ENCODE data around the gene CA5A.

DNA sequence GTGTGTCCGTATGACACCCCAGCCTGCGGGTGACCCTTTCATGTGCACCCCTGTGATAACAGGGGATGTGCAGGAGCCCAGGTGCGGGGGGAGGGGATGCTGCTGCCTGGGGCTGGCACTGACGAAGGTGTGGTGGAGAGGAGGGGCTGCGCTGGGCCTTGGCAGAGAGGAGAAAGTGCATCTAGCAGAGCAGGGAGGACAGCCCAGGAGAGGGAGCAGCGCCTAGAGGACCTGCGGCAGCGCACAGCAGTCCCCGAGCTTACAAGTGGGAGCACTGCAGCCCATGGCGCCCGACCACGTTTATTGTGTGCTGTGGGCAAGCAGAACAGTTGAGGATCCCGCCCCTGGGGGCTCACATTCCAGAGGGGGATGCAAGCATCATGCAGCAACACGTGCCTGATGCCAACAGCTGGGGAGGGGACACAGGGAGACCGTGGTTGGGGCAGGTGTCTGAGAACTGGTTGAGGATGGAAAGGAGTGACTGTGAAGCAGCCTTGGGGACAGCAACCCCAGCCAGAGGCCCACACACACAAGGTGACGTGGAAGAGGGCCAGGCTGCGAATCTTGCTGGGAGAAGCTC lies 56.1 kb downstream of the CA5A start:
- TF ChIP-seq, protein P1, sequence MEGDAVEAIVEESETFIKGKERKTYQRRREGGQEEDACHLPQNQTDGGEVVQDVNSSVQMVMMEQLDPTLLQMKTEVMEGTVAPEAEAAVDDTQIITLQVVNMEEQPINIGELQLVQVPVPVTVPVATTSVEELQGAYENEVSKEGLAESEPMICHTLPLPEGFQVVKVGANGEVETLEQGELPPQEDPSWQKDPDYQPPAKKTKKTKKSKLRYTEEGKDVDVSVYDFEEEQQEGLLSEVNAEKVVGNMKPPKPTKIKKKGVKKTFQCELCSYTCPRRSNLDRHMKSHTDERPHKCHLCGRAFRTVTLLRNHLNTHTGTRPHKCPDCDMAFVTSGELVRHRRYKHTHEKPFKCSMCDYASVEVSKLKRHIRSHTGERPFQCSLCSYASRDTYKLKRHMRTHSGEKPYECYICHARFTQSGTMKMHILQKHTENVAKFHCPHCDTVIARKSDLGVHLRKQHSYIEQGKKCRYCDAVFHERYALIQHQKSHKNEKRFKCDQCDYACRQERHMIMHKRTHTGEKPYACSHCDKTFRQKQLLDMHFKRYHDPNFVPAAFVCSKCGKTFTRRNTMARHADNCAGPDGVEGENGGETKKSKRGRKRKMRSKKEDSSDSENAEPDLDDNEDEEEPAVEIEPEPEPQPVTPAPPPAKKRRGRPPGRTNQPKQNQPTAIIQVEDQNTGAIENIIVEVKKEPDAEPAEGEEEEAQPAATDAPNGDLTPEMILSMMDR (IDR thresholded peaks at IDR 0.05) = no peak
- TF ChIP-seq HDAC2 (IDR thresholded peaks at IDR 0.05) (no peak), EP300 (IDR thresholded peaks at IDR 0.05) (no peak), RNF2 (IDR thresholded peaks at IDR 0.05; ENCODE audit: borderline replicate concordance, low read depth) (no peak), ZNF302 (CRISPR knock-in tag; IDR thresholded peaks at IDR 0.05) (no peak), CHD4 (IDR thresholded peaks at IDR 0.05; ENCODE audit: borderline replicate concordance) (no peak), SMC3 (IDR thresholded peaks at IDR 0.05) (no peak), KDM5A (IDR thresholded peaks at IDR 0.05) (no peak)
- TF ChIP-seq, protein P2, sequence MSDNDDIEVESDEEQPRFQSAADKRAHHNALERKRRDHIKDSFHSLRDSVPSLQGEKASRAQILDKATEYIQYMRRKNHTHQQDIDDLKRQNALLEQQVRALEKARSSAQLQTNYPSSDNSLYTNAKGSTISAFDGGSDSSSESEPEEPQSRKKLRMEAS (IDR thresholded peaks at IDR 0.05) = no peak
- TF ChIP-seq, protein P3, sequence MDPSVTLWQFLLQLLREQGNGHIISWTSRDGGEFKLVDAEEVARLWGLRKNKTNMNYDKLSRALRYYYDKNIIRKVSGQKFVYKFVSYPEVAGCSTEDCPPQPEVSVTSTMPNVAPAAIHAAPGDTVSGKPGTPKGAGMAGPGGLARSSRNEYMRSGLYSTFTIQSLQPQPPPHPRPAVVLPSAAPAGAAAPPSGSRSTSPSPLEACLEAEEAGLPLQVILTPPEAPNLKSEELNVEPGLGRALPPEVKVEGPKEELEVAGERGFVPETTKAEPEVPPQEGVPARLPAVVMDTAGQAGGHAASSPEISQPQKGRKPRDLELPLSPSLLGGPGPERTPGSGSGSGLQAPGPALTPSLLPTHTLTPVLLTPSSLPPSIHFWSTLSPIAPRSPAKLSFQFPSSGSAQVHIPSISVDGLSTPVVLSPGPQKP (IDR thresholded peaks at IDR 0.05; ENCODE audit: low read depth, low read length) = no peak

Measured in A549 (cell line).